Measurements from ENCODE around the gene SMURF2. TPM values are rescaled to one million over a fixed set of nuclear protein-coding genes. Genes with fewer than 3 reads are reported as not detected.
"Not testable (repeated sequence)": the region's sequence is repeated elsewhere in the genome, so short reads cannot be mapped to it uniquely, and the experiment has no call there.

SMURF2 gene
- 83.8 and 99.5 TPM in 2 replicates for total RNA-seq

- DNase-seq (ENCODE audit: low read depth in 2 of 2) = peak in 1 of 2 donors; percentile 75
These were observed at the start of gene SMURF2 for GRCh38 chr17:64661976-64662773. Gene SMURF2 (minus strand): TSS chr17:64662307. CDS start chr17:64661880, 427 bp downstream.

DNA sequence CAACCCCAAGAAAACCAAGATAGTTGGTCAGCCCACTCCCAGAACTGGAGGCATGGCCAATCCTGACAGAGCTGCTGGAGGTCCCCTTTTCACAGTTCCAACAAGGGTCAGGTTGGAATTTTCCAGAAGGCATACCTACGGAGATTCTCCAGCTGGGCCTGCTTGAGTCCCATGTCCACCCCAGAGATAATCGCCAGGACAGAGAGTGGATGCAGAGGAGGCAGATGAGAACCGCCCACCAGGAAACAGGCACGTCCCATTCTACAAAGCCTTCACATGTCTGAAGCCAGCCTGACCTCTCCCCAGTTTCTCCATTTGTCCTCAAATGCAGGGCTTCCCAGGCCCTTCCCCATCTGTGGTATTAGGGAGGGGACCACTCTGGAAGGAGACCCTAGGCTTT, 47.4 kb upstream of the SMURF2 start:
- peak in 1 of 2 donors; percentile 35 for DNase-seq (ENCODE audit: low read depth in 2 of 2)

- DNase-seq (ENCODE audit: low read depth in 2 of 2) = peak; percentile 43 to 100
These were observed 45.0 kb upstream of the SMURF2 start for GRCh38 chr17:64707050-64707591.

DNA sequence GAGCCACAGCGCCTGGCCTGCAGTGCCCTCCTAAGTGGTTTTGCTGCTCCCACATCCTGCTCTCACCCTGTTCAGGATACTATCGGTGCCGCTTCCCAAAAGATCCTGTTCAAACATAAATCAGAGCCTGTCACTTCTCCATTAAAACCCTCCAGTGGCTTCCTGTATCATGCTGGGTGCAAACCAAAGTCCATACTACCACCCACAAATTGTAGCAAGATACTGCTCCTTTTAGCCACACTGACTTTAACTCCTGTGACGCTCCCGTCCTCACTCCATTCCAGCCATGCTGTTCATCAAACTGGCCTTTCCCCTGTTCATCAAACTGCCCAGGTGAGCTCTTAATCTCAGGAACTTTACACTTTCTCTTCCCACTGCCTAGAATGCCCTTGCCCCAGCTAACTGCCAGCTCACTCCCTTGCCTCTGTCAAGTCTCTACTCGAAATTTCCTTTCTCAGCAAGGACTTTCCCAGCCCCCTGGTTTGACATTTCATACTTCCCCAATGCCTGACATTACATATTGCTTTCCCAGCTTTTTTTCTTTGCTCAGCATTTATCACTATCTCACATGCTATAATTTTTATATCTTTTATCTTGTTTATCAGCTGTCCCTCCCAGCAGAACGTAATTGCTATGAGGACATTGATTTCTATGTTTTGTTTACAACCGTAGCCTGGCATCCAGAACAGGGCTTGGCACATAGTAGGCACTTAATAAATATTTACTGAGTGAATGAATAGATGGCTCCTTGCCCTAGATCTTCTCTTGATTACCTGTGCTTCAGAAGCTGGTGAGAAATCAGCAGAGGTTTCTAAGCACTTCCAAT, 44.3 kb upstream of the SMURF2 start:
- peak in 1 of 2 donors; percentile 65 for DNase-seq (ENCODE audit: low read depth in 2 of 2)

DNA sequence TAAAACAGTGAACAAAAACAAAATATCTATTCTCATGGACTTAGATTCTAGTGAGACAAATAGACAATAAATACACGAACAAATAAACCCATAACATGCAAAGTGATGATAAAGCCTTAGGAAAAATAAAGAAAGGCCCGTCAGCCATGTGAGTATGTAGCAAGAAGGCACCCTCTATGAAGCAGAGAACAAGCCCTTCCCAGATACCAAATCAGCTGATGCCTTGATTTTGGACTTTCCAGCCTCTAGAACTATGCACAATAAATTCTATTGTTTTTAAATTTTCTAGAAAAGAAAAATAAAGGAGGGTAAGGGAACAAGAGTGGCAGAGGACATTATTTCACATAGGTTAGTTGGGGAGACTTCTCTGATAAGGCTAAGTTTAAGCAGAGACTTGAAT, 40.7 kb upstream of the SMURF2 start:
- no peak for DNase-seq (ENCODE audit: low read depth in 2 of 2)

GRCh38 chr17:64698725-64699124, 36.6 kb upstream of the SMURF2 start:
- no peak for DNase-seq (ENCODE audit: low read depth in 2 of 2)

- DNase-seq (ENCODE audit: low read depth in 2 of 2) = peak; percentile 88 to 96
These were observed 32.1 kb upstream of the SMURF2 start for GRCh38 chr17:64694207-64694606.

DNA sequence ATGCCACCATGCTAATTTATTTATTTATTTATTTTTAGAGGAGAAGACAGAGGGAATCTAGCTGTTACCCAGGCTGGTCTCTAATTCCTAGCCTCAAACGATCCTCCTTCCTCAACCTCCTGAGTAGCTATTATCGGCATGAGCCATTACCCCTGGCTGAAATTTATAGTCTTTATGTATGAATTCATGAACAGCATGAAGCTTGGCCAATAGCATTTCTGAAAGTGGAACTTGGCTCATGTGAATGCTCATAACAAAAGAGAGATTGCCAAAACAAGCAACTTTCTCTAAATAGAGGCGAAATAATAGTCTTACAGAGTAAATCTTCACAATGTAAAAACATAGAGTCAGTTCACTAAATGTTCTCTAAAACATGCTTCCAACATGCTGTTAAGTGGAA, 30.1 kb upstream of the SMURF2 start:
- DNase-seq (ENCODE audit: low read depth in 2 of 2) = peak in 1 of 2 donors; percentile 54

DNA sequence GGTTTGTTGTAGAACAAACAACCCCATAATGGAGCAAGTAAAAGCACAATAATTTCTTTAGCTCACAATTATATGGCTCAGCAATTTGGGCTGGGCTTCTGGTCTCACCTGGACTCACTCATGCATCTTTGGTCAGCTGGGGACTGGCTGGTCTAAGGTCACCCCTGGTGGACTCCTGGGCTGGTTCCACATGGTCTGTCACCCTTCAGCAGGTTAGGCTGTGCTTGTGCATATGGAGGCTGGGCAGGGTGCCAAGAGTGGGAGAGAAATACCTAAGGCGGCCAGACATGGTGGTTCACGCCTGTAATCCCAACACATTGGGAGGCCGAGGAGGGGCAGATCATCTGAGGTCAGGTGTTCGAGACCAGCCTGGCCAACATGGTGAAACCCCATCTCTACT, 27.0 kb upstream of the SMURF2 start:
- DNase-seq (ENCODE audit: low read depth in 2 of 2) = no peak

GRCh38 chr17:64688481-64688880, 26.4 kb upstream of the SMURF2 start:
- DNase-seq (ENCODE audit: low read depth in 2 of 2) = no peak

- no peak for DNase-seq (ENCODE audit: low read depth in 2 of 2)
These were observed 25.9 kb upstream of the SMURF2 start for GRCh38 chr17:64687961-64688360.

DNA sequence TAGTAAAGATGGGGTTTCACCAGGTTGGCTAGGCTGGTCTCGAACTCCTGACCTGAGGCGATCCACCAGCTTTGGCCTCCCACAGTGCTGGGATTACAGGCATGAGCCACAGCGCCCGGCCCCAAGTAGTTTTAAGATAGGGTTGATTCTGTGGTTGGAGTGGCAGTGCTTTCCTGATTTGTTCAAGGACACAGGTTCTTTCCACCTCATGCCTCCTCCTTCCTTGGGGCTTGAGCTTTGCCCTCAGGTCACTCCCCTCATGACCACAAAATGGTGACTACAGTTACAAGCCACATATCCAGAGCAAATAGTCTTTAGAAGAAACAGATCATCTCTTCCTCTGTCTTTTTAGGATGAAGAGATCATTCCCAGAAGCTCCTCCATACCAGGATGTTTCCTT, 25.3 kb upstream of the SMURF2 start:
- no peak for DNase-seq (ENCODE audit: low read depth in 2 of 2)

- no peak for DNase-seq (ENCODE audit: low read depth in 2 of 2)
These were observed 24.6 kb upstream of the SMURF2 start for GRCh38 chr17:64686705-64687104.

GRCh38 chr17:64685705-64686104, 23.6 kb upstream of the SMURF2 start:
- DNase-seq (ENCODE audit: low read depth in 2 of 2) = no peak

DNA sequence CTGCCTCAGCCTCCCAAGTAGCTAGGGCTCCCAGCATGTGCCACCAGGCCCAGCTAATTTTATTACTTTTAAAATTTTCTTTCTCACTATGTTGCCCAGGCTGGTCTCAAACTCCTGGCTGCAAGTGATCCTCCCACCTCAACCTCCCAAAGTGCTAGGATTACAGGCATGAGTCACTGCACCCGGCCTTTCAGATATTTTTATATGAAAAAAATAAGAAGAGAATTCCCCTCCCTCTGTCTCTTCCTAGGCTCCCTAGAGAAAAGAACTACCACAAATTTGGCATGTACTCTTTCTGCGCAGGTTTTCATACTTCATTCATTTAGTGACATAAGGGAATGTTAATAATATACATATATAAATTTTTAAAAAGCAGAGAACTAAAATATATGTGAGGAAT, 21.7 kb upstream of the SMURF2 start:
- DNase-seq (ENCODE audit: low read depth in 2 of 2) = no peak

DNA sequence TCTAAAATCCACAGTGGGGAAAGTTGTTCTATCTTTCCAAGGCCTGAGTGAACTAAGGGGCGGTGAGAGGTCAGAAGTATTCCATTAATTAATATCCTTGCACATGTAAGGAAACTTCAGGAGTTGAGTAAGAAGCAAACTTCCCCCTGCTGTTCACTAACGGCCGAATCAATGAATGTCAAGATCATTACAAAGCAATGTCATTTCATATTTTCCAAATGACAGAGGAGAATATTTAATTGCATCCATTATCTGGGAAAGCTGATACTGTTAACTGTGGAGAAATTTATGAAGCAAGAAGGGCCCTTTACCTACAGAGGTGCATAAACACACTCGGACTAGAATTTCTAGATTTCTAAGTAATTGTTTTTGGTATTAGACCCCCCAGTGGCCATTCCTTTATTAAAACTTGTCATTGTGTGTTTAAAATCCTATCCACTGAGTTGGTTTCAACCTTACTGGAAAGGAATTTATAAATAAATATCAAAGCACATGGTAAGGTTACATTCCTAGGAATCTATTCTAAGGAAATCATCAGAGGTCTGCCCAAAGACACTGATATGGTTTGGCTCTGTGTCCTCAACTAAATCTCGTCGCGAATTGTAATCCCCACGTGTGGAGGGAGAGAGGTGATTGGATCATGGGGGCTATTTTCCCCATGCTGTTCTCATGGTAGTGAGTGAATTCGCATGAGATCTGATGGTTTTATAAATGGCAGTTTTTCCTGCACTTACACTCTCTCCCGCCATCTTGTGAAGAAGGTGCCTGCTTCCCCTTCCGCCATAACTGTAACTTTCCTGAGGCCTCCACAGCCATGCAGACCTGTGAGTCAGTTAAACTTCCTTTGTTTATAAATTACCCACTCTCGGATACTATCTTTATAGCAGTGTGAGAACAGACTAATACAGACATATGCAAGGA, 20.4 kb upstream of the SMURF2 start:
- peak in 1 of 2 donors; percentile 78 for DNase-seq (ENCODE audit: low read depth in 2 of 2)

DNA sequence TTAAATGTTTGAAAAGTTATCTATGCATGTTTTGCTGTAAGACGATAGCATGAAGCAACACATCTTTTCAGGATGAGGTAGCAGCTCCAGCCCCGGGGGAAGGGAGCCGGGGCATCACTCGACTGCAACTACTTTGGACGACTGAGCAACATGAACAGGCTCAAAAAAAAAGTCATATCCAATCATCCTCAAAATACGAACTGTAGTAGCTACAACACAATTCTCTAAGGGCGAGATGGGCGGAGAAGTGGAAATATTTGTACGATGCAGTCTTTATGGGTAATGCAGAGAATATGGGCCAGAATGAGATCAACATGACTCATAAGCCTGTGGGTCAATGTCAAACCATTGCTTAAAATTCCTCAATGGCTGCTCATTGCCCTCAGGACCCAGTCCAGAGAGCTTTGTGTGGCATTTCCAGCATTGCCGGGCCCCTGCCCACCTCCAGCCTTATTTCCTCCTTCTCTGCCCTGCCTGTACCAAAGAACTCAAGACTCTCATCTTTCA, 17.7 kb upstream of the SMURF2 start:
- DNase-seq (ENCODE audit: low read depth in 2 of 2) = peak in 1 of 2 donors; percentile 86

DNA sequence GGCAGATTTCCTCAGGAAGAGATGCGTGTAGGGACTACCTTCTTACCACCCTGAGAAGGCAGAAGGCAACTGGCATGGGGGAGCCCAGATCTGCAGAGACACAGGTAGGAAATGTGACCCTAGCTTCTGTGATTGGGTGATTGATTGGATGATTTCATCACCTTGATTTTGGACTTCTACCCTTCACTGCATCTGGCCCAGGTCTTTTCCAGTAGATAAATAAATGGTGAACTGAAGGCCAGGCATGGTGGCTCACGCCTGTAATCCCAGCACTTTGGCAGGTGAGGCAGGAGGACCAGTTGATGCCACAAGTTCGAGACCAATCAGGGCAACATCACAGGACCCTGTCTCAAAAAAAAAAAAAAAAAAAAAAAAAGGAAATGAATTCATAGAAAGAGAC, 14.7 kb upstream of the SMURF2 start:
- no peak for DNase-seq (ENCODE audit: low read depth in 2 of 2)

DNA sequence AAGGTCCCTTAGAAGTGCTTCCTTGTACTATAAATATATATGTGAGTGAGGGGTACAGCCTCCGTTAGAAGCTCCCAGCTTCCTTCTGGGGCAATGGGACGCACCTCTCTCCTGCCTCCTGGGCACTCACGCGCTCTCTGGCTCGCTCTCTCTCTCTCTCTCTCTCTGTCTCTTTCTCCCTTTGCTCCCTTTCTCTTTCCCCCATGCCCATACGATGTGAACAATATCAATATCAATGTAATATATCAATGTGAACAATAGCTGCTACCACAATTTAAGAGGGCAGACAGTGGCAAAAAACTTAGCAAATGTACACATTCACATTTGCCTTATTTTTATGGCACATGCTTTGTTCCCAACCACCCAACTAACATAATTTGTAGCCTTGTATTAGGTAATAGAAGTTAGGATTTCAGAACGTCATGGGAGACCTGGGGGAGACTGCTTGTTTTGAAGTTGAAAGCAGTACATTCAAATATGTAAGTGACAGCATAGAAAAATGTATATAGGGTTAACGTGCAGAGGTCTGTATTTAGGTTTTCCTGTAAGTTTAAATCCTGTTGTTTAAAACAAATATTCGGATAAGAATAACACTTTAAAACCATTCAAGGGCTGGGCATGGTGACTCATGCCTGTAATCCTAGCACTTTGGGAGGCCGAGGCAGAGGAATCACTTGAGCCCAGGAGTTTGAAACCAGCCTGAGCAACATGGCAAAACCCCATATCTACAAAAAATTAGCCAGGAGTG, 8.9 kb upstream of the SMURF2 start:
- not testable (repeated sequence) for DNase-seq (ENCODE audit: low read depth in 2 of 2)

Data from dermis microvascular lymphatic vessel endothelial cell (primary cell).